HEK293T (cell line): ENCODE measurements around the gene CNBD2.

Experiments
- ARNT ChIP-seq: fragments of 450-650 bp; IDR thresholded peaks from 2 replicates; pipeline ENCODE4 v1.6.1; 2017; ENCODE audit warnings: mild to moderate bottlenecking
- BHLHE40 ChIP-seq: fragments of 450-650 bp; IDR thresholded peaks from 2 replicates; pipeline ENCODE4 v1.6.1; 2016; ENCODE audit warnings: mild to moderate bottlenecking, moderate library complexity, borderline replicate concordance
- FOXA1 ChIP-seq: fragments of 450-650 bp; IDR thresholded peaks from 2 replicates; pipeline ENCODE4 v1.6.1; 2016; ENCODE audit warnings: mild to moderate bottlenecking
- FOXK2 ChIP-seq: fragments of 450-650 bp; IDR thresholded peaks from 2 replicates; pipeline ENCODE4 v1.6.1; 2016; ENCODE audit warnings: mild to moderate bottlenecking
- PKNOX1 ChIP-seq: fragments of 450-650 bp; IDR thresholded peaks from 2 replicates; pipeline ENCODE4 v1.6.1; 2016
- SP1 ChIP-seq: fragments of 450-650 bp; IDR thresholded peaks from 2 replicates; pipeline ENCODE4 v1.6.1; 2017
- SUZ12 ChIP-seq: fragments of 450-650 bp; IDR thresholded peaks from 2 replicates; pipeline ENCODE4 v1.6.1; 2016; ENCODE audit warnings: mild to moderate bottlenecking
- TARDBP ChIP-seq: fragments of 450-650 bp; IDR thresholded peaks from 2 replicates; pipeline ENCODE4 v1.6.1; 2016

DNA sequence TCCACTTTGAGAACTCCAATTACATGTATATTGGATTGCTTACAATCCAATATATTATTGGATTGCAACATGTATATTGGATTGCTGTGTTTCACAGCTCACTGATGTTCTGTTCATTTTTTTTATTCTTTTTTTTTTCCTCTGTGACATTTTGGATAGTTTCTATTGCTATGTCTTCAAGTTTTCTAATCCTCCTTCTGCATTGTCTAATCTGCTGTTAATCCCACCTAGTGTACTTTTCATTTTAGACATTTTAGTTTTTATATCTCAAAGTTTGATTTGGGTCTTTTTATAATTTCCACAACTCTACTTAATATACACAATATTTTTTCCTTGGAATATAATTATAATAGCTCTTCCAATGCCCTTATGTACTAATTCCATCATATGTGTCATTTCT lies 34.5 kb downstream of the CNBD2 start:
- TF ChIP-seq SP1: no peak
- TF ChIP-seq TARDBP: no peak
- TF ChIP-seq PKNOX1: no peak
- TF ChIP-seq SUZ12: no peak
- no peak for TF ChIP-seq ARNT
- no peak for TF ChIP-seq FOXA1
- TF ChIP-seq FOXK2: no peak
- no peak for TF ChIP-seq BHLHE40
